ENCODE results near the gene KIF19.

- TF ChIP-seq BHLHE40 (IDR thresholded peaks at IDR 0.05; ENCODE audit: borderline replicate concordance in 1 of 2, low read depth in 2 of 2, low read length in 1 of 2) (no peak), HDAC6 (IDR thresholded peaks at IDR 0.05; ENCODE audit: unreplicated experiment) (no peak)
- TF ChIP-seq, protein P1, sequence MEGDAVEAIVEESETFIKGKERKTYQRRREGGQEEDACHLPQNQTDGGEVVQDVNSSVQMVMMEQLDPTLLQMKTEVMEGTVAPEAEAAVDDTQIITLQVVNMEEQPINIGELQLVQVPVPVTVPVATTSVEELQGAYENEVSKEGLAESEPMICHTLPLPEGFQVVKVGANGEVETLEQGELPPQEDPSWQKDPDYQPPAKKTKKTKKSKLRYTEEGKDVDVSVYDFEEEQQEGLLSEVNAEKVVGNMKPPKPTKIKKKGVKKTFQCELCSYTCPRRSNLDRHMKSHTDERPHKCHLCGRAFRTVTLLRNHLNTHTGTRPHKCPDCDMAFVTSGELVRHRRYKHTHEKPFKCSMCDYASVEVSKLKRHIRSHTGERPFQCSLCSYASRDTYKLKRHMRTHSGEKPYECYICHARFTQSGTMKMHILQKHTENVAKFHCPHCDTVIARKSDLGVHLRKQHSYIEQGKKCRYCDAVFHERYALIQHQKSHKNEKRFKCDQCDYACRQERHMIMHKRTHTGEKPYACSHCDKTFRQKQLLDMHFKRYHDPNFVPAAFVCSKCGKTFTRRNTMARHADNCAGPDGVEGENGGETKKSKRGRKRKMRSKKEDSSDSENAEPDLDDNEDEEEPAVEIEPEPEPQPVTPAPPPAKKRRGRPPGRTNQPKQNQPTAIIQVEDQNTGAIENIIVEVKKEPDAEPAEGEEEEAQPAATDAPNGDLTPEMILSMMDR (IDR thresholded peaks at IDR 0.05 in 2 of 3, conservative IDR thresholded peaks at IDR 0.05 in 1 of 3; ENCODE audit: control insufficient read depth in 2 of 3, extremely low read depth in 1 of 3, insufficient read depth in 1 of 3, low read depth in 3 of 3, low read length in 3 of 3): peak; percentile 45 to 62 (median 54)
These were observed 35.4 kb downstream of the KIF19 start, which contains the start of gene BTBD17 for GRCh38 chr17:74361230-74362068.
